Trophoblast cell (in vitro differentiated cells and primary cell): ENCODE measurements around the gene CROCC2.

Experiments
- DNase-seq, 2 donors: peaks; one replicate each; pipeline ENCODE4 v3.0.0-alpha.2; 2016
- H2AFZ ChIP-seq: 2 replicates; pipeline ENCODE4 v1.6.1; 2013; ENCODE audit warnings: low read length, moderate library complexity, mild to moderate bottlenecking; ENCODE audit not compliant: insufficient read depth, poor library complexity
- H2AK5ac ChIP-seq: 2 replicates; pipeline ENCODE4 v1.6.1; 2013; ENCODE audit warnings: mild to moderate bottlenecking, low read length
- H2BK120ac ChIP-seq: 2 replicates; pipeline ENCODE4 v1.6.1; 2013; ENCODE audit warnings: low read length, mild to moderate bottlenecking, moderate library complexity; ENCODE audit not compliant: insufficient read depth, poor library complexity
- H2BK12ac ChIP-seq: 2 replicates; pipeline ENCODE4 v1.6.1; 2013; ENCODE audit warnings: mild to moderate bottlenecking, low read length, moderate library complexity
- H2BK5ac ChIP-seq: 2 replicates; pipeline ENCODE4 v1.6.1; 2013; ENCODE audit warnings: low read length, low read depth, moderate library complexity, mild to moderate bottlenecking; ENCODE audit not compliant: poor library complexity
- H3K14ac ChIP-seq: 2 replicates; pipeline ENCODE4 v1.6.1; 2013; ENCODE audit warnings: mild to moderate bottlenecking, low read length
- H3K18ac ChIP-seq: 2 replicates; pipeline ENCODE4 v1.6.1; 2013; ENCODE audit warnings: mild to moderate bottlenecking, low read length
- H3K23ac ChIP-seq: 2 replicates; pipeline ENCODE4 v1.6.1; 2013; ENCODE audit warnings: low read length
- H3K27ac ChIP-seq: 2 replicates; pipeline ENCODE4 v1.5.1; 2013; ENCODE audit warnings: low read depth, mild to moderate bottlenecking, inconsistent platforms, low read length, moderate library complexity
- H3K27me3 ChIP-seq: 2 replicates; pipeline ENCODE4 v1.6.1; 2013; ENCODE audit warnings: inconsistent platforms, mild to moderate bottlenecking, low read length, moderate library complexity; ENCODE audit not compliant: insufficient read depth
- H3K36me3 ChIP-seq, 2 experiments: 1 replicate in 1 of 2; 2 replicates in 1 of 2; pipeline ENCODE4 v1.6.1; 2013; ENCODE audit warnings: low read length in 2 of 2, mild to moderate bottlenecking in 2 of 2, moderate library complexity in 1 of 2; ENCODE audit not compliant: insufficient read depth in 2 of 2, control insufficient read depth in 1 of 2
- H3K4ac ChIP-seq: 2 replicates; pipeline ENCODE4 v1.6.1; 2013; ENCODE audit warnings: low read depth, mild to moderate bottlenecking, low read length, moderate library complexity
- H3K4me1 ChIP-seq, 2 experiments: 1 replicate in 1 of 2; 2 replicates in 1 of 2; pipeline ENCODE4 v1.6.1; 2013; ENCODE audit warnings: low read length in 2 of 2, mild to moderate bottlenecking in 2 of 2, moderate library complexity in 1 of 2; ENCODE audit not compliant: insufficient read depth in 2 of 2, control insufficient read depth in 1 of 2
- H3K4me2 ChIP-seq: 2 replicates; pipeline ENCODE4 v1.6.1; 2013; ENCODE audit warnings: inconsistent platforms, mild to moderate bottlenecking, low read length, moderate library complexity
- H3K4me3 ChIP-seq: 2 replicates; pipeline ENCODE4 v1.5.1; 2013; ENCODE audit warnings: mild to moderate bottlenecking, low read depth, low read length, inconsistent platforms
- H3K79me1 ChIP-seq: one replicate; pipeline ENCODE4 v1.6.1; 2013; ENCODE audit warnings: low read length
- H3K79me2 ChIP-seq: 2 replicates; pipeline ENCODE4 v1.6.1; 2013; ENCODE audit warnings: low read length, mild to moderate bottlenecking; ENCODE audit not compliant: control insufficient read depth, insufficient read depth, poor library complexity
- H3K9ac ChIP-seq: 2 replicates; pipeline ENCODE4 v1.6.1; 2013; ENCODE audit warnings: mild to moderate bottlenecking, low read length
- H3K9me3 ChIP-seq: 2 replicates; pipeline ENCODE4 v1.6.1; 2013; ENCODE audit warnings: low read depth, mild to moderate bottlenecking, control low read depth, inconsistent platforms, low read length; ENCODE audit not compliant: insufficient read depth
- H4K12ac ChIP-seq: 2 replicates; pipeline ENCODE4 v1.6.1; 2013; ENCODE audit warnings: low read depth, mild to moderate bottlenecking, low read length, moderate library complexity
- H4K8ac ChIP-seq: 2 replicates; pipeline ENCODE4 v1.6.1; 2013; ENCODE audit warnings: low read depth, mild to moderate bottlenecking, low read length, moderate library complexity
- H4K91ac ChIP-seq: one replicate; pipeline ENCODE4 v1.6.1; 2013; ENCODE audit warnings: low read depth, mild to moderate bottlenecking, low read length, moderate library complexity
- WGBS: extraction: QIAGEN DNeasy Blood & Tissue Kit; methylation state at CpG from one replicate; pipeline ENCODE4 v1.1.7; 2013; ENCODE audit warnings: missing lambda C conversion rate; ENCODE audit not compliant: insufficient read length, insufficient coverage; ENCODE audit errors: extremely low coverage; 5-methylcytosine and 5-hydroxymethylcytosine counted together

Gene CROCC2

GRCh38 chr2:240899468-240899865 lies 6.7 kb upstream of the CROCC2 start:
- Histone ChIP-seq H3K18ac (no peak overlapping the region), H3K23ac (no peak overlapping the region), H3K36me3 (no peaks in the 10 kb centered on the region), H2BK120ac (no peak overlapping the region), H4K8ac (no peak overlapping the region), H4K91ac (no peak overlapping the region), H3K9ac (no peak overlapping the region), H3K27me3 (no peaks in the 10 kb centered on the region), H2BK5ac (no peak overlapping the region), H3K4ac (no peak overlapping the region), H2AK5ac (no peak overlapping the region), H3K27ac (no peak overlapping the region), H2BK12ac (no peak overlapping the region), H3K9me3 (peaks cover 3% of the 10 kb centered on the region), H3K79me1 (no peaks in the 10 kb centered on the region), H3K4me3 (no peak overlapping the region), H3K4me2 (no peak overlapping the region), H2AFZ (no peak overlapping the region), H3K79me2 (no peaks in the 10 kb centered on the region), H3K14ac (no peak overlapping the region), H4K12ac (no peak overlapping the region), H3K4me1 (peaks cover 18 to 23% of the 10 kb centered on the region in 2 experiments)
- WGBS = no CpG with 5 or more reads among the region's 19 CpGs
- no peak for DNase-seq

GRCh38 chr2:240900141-240900860 lies 5.8 kb upstream of the CROCC2 start:
- Histone ChIP-seq H3K18ac (no peak overlapping the region), H4K91ac (no peak overlapping the region), H3K4me1 (peaks cover 18 to 23% of the 10 kb centered on the region in 2 experiments), H3K23ac (no peak overlapping the region), H4K12ac (no peak overlapping the region), H2BK120ac (no peak overlapping the region), H2AFZ (no peak overlapping the region), H3K14ac (no peak overlapping the region), H2BK12ac (no peak overlapping the region), H3K79me2 (no peaks in the 10 kb centered on the region), H3K4me2 (no peak overlapping the region), H3K27me3 (no peaks in the 10 kb centered on the region), H3K4me3 (no peak overlapping the region), H2AK5ac (no peak overlapping the region), H2BK5ac (no peak overlapping the region), H3K27ac (no peak overlapping the region), H3K36me3 (no peaks in the 10 kb centered on the region), H3K9ac (no peak overlapping the region), H3K4ac (no peak overlapping the region), H3K9me3 (peaks cover 3% of the 10 kb centered on the region), H4K8ac (no peak overlapping the region), H3K79me1 (no peaks in the 10 kb centered on the region)
- WGBS = no CpG with 5 or more reads among the region's 27 CpGs
- no peak for DNase-seq

GRCh38 chr2:240901986-240902614 lies 4.0 kb upstream of the CROCC2 start:
- no CpG with 5 or more reads among the region's 14 CpGs for WGBS
- no peak overlapping the region for H2BK5ac ChIP-seq

GRCh38 chr2:240902615-240903041 lies 3.5 kb upstream of the CROCC2 start:
- no peak overlapping the region for H4K8ac ChIP-seq
- no peak overlapping the region for H3K23ac ChIP-seq
- no peaks in the 10 kb centered on the region for H3K36me3 ChIP-seq
- no peak overlapping the region for H3K4me3 ChIP-seq
- no peak overlapping the region for H3K18ac ChIP-seq
- H2BK120ac ChIP-seq = no peak overlapping the region
- DNase-seq = peak; percentile 28 to 71
- no peak overlapping the region for H3K14ac ChIP-seq
- H2BK5ac ChIP-seq = no peak overlapping the region
- H4K12ac ChIP-seq = no peak overlapping the region
- H3K4ac ChIP-seq = no peak overlapping the region
- no peak overlapping the region for H2AK5ac ChIP-seq
- no peak overlapping the region for H3K27ac ChIP-seq
- H2AFZ ChIP-seq = no peak overlapping the region
- H3K4me2 ChIP-seq = no peak overlapping the region
- no peak overlapping the region for H3K9ac ChIP-seq
- H3K79me2 ChIP-seq = no peaks in the 10 kb centered on the region
- no CpG with 5 or more reads among the region's 7 CpGs for WGBS
- no peak overlapping the region for H4K91ac ChIP-seq
- no peaks in the 10 kb centered on the region for H3K79me1 ChIP-seq
- H3K27me3 ChIP-seq = peaks cover 4% of the 10 kb centered on the region
- peaks cover 13 to 14% of the 10 kb centered on the region in 2 experiments for H3K4me1 ChIP-seq
- peaks cover 5% of the 10 kb centered on the region for H3K9me3 ChIP-seq
- H2BK12ac ChIP-seq = no peak overlapping the region

More at GRCh38 chr2:240901986-240902614, 4.0 kb upstream of the CROCC2 start:
- Histone ChIP-seq H2AFZ (no peak overlapping the region), H3K23ac (no peak overlapping the region), H3K27ac (no peak overlapping the region), H2AK5ac (no peak overlapping the region), H4K12ac (no peak overlapping the region), H4K91ac (no peak overlapping the region), H3K36me3 (no peaks in the 10 kb centered on the region), H3K27me3 (peaks cover 2% of the 10 kb centered on the region), H3K9me3 (peaks cover 5% of the 10 kb centered on the region), H3K4me1 (peaks cover 13 to 14% of the 10 kb centered on the region in 2 experiments), H4K8ac (no peak overlapping the region), H3K4me3 (no peak overlapping the region), H3K4me2 (no peak overlapping the region), H3K18ac (no peak overlapping the region), H3K9ac (no peak overlapping the region), H3K79me1 (no peaks in the 10 kb centered on the region), H2BK120ac (no peak overlapping the region), H3K14ac (no peak overlapping the region), H3K4ac (no peak overlapping the region), H2BK12ac (no peak overlapping the region), H3K79me2 (no peaks in the 10 kb centered on the region)
- no peak for DNase-seq
